Astrocyte (in vitro differentiated cells and primary cell): ENCODE results near the gene ARID5B.

Experiments
- EZH2 ChIP-seq: IDR thresholded peaks from 2 replicates; pipeline ENCODE4 v1.6.1; 2012; ENCODE audit warnings: mild to moderate bottlenecking, low read length, inconsistent platforms; ENCODE audit not compliant: insufficient read depth
- TF ChIP-seq, protein P1 (sequence below): IDR thresholded peaks from 2 replicates; pipeline ENCODE4 v1.5.1; 2011; ENCODE audit warnings: low read depth, mild to moderate bottlenecking, inconsistent platforms, low read length, moderate library complexity; ENCODE audit not compliant: insufficient read depth

DNA sequence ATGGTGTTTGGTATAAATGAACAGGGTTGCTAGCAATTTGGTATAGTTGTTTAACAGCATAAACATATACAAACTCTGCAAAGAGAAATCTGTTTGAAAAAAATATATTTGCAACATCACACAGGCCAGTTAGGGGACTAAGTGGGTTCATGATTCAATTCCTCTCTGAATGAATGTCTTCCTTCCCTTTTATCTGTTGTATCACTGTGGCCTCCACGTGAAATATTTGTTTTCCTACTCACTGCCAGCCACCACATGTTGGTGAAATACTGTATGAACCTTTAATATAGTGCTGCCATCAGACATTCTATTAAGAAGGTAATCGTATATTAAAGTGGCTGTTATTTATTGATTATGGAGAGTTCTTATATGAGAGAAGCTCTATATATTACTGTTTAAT lies 157.0 kb downstream of the ARID5B start:
- TF ChIP-seq, protein P1, sequence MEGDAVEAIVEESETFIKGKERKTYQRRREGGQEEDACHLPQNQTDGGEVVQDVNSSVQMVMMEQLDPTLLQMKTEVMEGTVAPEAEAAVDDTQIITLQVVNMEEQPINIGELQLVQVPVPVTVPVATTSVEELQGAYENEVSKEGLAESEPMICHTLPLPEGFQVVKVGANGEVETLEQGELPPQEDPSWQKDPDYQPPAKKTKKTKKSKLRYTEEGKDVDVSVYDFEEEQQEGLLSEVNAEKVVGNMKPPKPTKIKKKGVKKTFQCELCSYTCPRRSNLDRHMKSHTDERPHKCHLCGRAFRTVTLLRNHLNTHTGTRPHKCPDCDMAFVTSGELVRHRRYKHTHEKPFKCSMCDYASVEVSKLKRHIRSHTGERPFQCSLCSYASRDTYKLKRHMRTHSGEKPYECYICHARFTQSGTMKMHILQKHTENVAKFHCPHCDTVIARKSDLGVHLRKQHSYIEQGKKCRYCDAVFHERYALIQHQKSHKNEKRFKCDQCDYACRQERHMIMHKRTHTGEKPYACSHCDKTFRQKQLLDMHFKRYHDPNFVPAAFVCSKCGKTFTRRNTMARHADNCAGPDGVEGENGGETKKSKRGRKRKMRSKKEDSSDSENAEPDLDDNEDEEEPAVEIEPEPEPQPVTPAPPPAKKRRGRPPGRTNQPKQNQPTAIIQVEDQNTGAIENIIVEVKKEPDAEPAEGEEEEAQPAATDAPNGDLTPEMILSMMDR = no peak
- TF ChIP-seq EZH2 = no peak
